ENCODE data around the gene TRIM14. TPM values are rescaled to one million over a fixed set of nuclear protein-coding genes. Genes with fewer than 3 reads are reported as not detected.

TRIM14 gene
- total and polyA plus RNA-seq, 2 of the 13 experiments (the other 11 are each of a cell fraction or from before 2014, with no cell fraction given), result 9.2 to 13.0 TPM

GRCh38 chr9:98158071-98158831 is 39.2 kb upstream of the TRIM14 start (continued):
- TF ChIP-seq ATF2 (CRISPR knock-in tag; IDR thresholded peaks at IDR 0.05) (peak; percentile 61; the same call in 1 of the 2 replicates), ZNF780A (CRISPR knock-in tag; IDR thresholded peaks at IDR 0.05) (0 out of 2 replicates have a peak, but pooled peaks have one; percentile 53), ZNF619 (CRISPR knock-in tag; IDR thresholded peaks at IDR 0.05) (no peak), RCOR2 (CRISPR knock-in tag; IDR thresholded peaks at IDR 0.05) (peak; percentile 86), WIZ (CRISPR knock-in tag; IDR thresholded peaks at IDR 0.05) (no peak), KLF6 (CRISPR knock-in tag; IDR thresholded peaks at IDR 0.05) (no peak), KLF11 (CRISPR knock-in tag; IDR thresholded peaks at IDR 0.05) (0 out of 2 replicates have a peak, but pooled peaks have one; percentile 64), SALL2 (CRISPR knock-in tag; IDR thresholded peaks at IDR 0.05) (peak; percentile 13; the same call in 1 of the 2 replicates), SNAPC4 (CRISPR knock-in tag; IDR thresholded peaks at IDR 0.05) (no peak), ZNF280D (CRISPR knock-in tag; IDR thresholded peaks at IDR 0.05) (peak; percentile 66; the same call in 1 of the 2 replicates), ZNF329 (CRISPR knock-in tag; IDR thresholded peaks at IDR 0.05; ENCODE audit: low read depth) (no peak), TARDBP (CRISPR knock-in tag; IDR thresholded peaks at IDR 0.05) (peak; percentile 72), IKZF5 (CRISPR knock-in tag; IDR thresholded peaks at IDR 0.05) (peak; percentile 53; the same call in 1 of the 2 replicates), ETV5 (CRISPR knock-in tag; IDR thresholded peaks at IDR 0.05; ENCODE audit: borderline replicate concordance) (peak; percentile 23; the same call in 1 of the 2 replicates), ZNF792 (CRISPR knock-in tag; IDR thresholded peaks at IDR 0.05) (0 out of 2 replicates have a peak, but pooled peaks have one; percentile 45)

Measured in HepG2 (cell line).